Measurements from ENCODE around the gene USP49.

Gene USP49

DNA sequence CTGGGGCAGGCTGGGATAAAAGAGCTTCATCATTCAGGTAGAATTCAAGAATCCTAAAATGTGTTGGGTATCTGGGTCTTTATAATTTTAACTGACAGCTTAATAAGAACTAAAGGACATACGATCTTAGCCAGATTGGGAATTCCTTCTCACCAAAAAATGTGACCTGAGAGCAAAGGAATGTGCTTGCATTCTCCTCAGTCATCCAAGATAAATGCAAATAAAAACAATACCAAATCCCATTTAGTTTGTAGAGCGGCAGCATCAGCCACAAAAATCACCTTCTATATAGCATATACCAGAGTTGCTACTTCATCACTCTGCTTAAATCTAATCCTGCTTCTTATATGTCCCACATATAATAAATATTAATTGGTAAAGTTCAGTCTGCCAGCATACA lies 16.9 kb downstream of the USP49 start:
- Histone ChIP-seq H3K36me3 (ENCODE audit: control insufficient read depth, insufficient read depth, low read length) (no peaks in the 10 kb centered on the region), H3K27me3 (replicated peaks; ENCODE audit: control insufficient read depth, insufficient read depth, low read length) (no peaks in the 10 kb centered on the region), H3K4me3 (replicated peaks; ENCODE audit: low read depth, low read length) (no peak overlapping the region)
- DNase-seq (ENCODE audit: extremely low read depth, insufficient read length) = no peak
- TF ChIP-seq, protein P1, sequence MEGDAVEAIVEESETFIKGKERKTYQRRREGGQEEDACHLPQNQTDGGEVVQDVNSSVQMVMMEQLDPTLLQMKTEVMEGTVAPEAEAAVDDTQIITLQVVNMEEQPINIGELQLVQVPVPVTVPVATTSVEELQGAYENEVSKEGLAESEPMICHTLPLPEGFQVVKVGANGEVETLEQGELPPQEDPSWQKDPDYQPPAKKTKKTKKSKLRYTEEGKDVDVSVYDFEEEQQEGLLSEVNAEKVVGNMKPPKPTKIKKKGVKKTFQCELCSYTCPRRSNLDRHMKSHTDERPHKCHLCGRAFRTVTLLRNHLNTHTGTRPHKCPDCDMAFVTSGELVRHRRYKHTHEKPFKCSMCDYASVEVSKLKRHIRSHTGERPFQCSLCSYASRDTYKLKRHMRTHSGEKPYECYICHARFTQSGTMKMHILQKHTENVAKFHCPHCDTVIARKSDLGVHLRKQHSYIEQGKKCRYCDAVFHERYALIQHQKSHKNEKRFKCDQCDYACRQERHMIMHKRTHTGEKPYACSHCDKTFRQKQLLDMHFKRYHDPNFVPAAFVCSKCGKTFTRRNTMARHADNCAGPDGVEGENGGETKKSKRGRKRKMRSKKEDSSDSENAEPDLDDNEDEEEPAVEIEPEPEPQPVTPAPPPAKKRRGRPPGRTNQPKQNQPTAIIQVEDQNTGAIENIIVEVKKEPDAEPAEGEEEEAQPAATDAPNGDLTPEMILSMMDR (IDR thresholded peaks at IDR 0.05; ENCODE audit: insufficient read depth, low read length, poor library complexity, severe bottlenecking) = no peak

GRCh38 chr6:41877051-41877680 lies 18.0 kb downstream of the USP49 start:
- Histone ChIP-seq H3K4me3 (replicated peaks; ENCODE audit: low read depth, low read length) (no peak overlapping the region), H3K27me3 (replicated peaks; ENCODE audit: control insufficient read depth, insufficient read depth, low read length) (no peaks in the 10 kb centered on the region), H3K36me3 (ENCODE audit: control insufficient read depth, insufficient read depth, low read length) (no peaks in the 10 kb centered on the region)
- no peak for DNase-seq (ENCODE audit: extremely low read depth, insufficient read length)
- TF ChIP-seq, protein P1 (IDR thresholded peaks at IDR 0.05; ENCODE audit: insufficient read depth, low read length, poor library complexity, severe bottlenecking) = no peak

GRCh38 chr6:41874741-41875140 lies 20.4 kb downstream of the USP49 start:
- TF ChIP-seq, protein P1 (IDR thresholded peaks at IDR 0.05; ENCODE audit: insufficient read depth, low read length, poor library complexity, severe bottlenecking) = no peak
- H3K4me3 ChIP-seq (replicated peaks; ENCODE audit: low read depth, low read length) = no peak overlapping the region
- H3K27me3 ChIP-seq (replicated peaks; ENCODE audit: control insufficient read depth, insufficient read depth, low read length) = no peaks in the 10 kb centered on the region
- H3K36me3 ChIP-seq (ENCODE audit: control insufficient read depth, insufficient read depth, low read length) = no peaks in the 10 kb centered on the region
- DNase-seq (ENCODE audit: extremely low read depth, insufficient read length) = no peak

GRCh38 chr6:41872147-41872546 lies 23.0 kb downstream of the USP49 start:
- no peaks in the 10 kb centered on the region for H3K27me3 ChIP-seq (replicated peaks; ENCODE audit: control insufficient read depth, insufficient read depth, low read length)
- H3K4me3 ChIP-seq (replicated peaks; ENCODE audit: low read depth, low read length) = no peak overlapping the region
- no peaks in the 10 kb centered on the region for H3K36me3 ChIP-seq (ENCODE audit: control insufficient read depth, insufficient read depth, low read length)
- TF ChIP-seq, protein P1 (IDR thresholded peaks at IDR 0.05; ENCODE audit: insufficient read depth, low read length, poor library complexity, severe bottlenecking) = no peak
- DNase-seq (ENCODE audit: extremely low read depth, insufficient read length) = peak; percentile 1

- no peak for DNase-seq (ENCODE audit: extremely low read depth, insufficient read length)
- H3K27me3 ChIP-seq (replicated peaks; ENCODE audit: control insufficient read depth, insufficient read depth, low read length) = no peaks in the 10 kb centered on the region
- TF ChIP-seq, protein P1 (IDR thresholded peaks at IDR 0.05; ENCODE audit: insufficient read depth, low read length, poor library complexity, severe bottlenecking) = no peak
- H3K4me3 ChIP-seq (replicated peaks; ENCODE audit: low read depth, low read length) = no peak overlapping the region
- H3K36me3 ChIP-seq (ENCODE audit: control insufficient read depth, insufficient read depth, low read length) = no peaks in the 10 kb centered on the region
Measured at GRCh38 chr6:41871691-41872090, 23.5 kb downstream of the USP49 start.

GRCh38 chr6:41859356-41859755 lies 35.8 kb downstream of the USP49 start:
- Histone ChIP-seq H3K27me3 (replicated peaks; ENCODE audit: control insufficient read depth, insufficient read depth, low read length) (no peaks in the 10 kb centered on the region), H3K36me3 (ENCODE audit: control insufficient read depth, insufficient read depth, low read length) (no peaks in the 10 kb centered on the region), H3K4me3 (replicated peaks; ENCODE audit: low read depth, low read length) (no peak overlapping the region)
- no peak for DNase-seq (ENCODE audit: extremely low read depth, insufficient read length)
- TF ChIP-seq, protein P1 (IDR thresholded peaks at IDR 0.05; ENCODE audit: insufficient read depth, low read length, poor library complexity, severe bottlenecking) = no peak
